Measurements from ENCODE around the gene GXYLT2.

Gene GXYLT2

GRCh38 chr3:72887705-72888545 is at the start of gene GXYLT2:
Gene GXYLT2, plus strand, starts transcription at chr3:72888046. Its CDS starts 188 bp downstream, at chr3:72888234.
- DNase-seq, result peak in 1 of 6 experiments; percentile 3

GRCh38 chr3:72839057-72839456 is 48.8 kb upstream of the GXYLT2 start:
- no peak for DNase-seq

GRCh38 chr3:72844436-72844993 is 43.3 kb upstream of the GXYLT2 start:
- DNase-seq, result no peak

GRCh38 chr3:72846166-72846565 is 41.7 kb upstream of the GXYLT2 start:
- no peak for DNase-seq

- no peak for DNase-seq
These were observed 40.6 kb upstream of the GXYLT2 start for GRCh38 chr3:72847282-72847681.

- peak; percentile 86 to 93 (median 91) for DNase-seq
These were observed 39.8 kb upstream of the GXYLT2 start, which contains the start of gene SHQ1 for GRCh38 chr3:72847751-72848702. Gene SHQ1, minus strand, starts transcription at chr3:72848445. Its CDS starts 105 bp downstream, at chr3:72848340.

GRCh38 chr3:72848703-72849081 is 39.2 kb upstream of the GXYLT2 start:
- DNase-seq, result peak in 3 of 6 experiments; percentile 29 to 44 (median 38)

GRCh38 chr3:72855001-72855400 is 32.8 kb upstream of the GXYLT2 start:
- no peak for DNase-seq

- no peak for DNase-seq
These were observed 27.8 kb upstream of the GXYLT2 start for GRCh38 chr3:72860053-72860452.

GRCh38 chr3:72860846-72861245 is 27.0 kb upstream of the GXYLT2 start:
- no peak for DNase-seq

GRCh38 chr3:72862314-72863090 is 25.3 kb upstream of the GXYLT2 start:
- no peak for DNase-seq

GRCh38 chr3:72872183-72872582 is 15.7 kb upstream of the GXYLT2 start:
- DNase-seq, result no peak

GRCh38 chr3:72887343-72887704 is 522 bp upstream of the GXYLT2 start:
- no peak for DNase-seq

GRCh38 chr3:72888546-72889309 is 882 bp downstream of the GXYLT2 start:
- peak in 1 of 6 experiments; percentile 3 for DNase-seq

- no peak for DNase-seq
These were observed 1.7 kb downstream of the GXYLT2 start for GRCh38 chr3:72889310-72890165.

- no peak for DNase-seq
These were observed 2.5 kb downstream of the GXYLT2 start for GRCh38 chr3:72890166-72890925.

- DNase-seq, result no peak
These were observed 3.4 kb downstream of the GXYLT2 start for GRCh38 chr3:72891053-72891855.

GRCh38 chr3:72892081-72892775 is 4.4 kb downstream of the GXYLT2 start:
- DNase-seq, result no peak

Data from stimulated activated naive CD4-positive, alpha-beta T cell (primary cell).